Endodermal cell (in vitro differentiated cells): Measurements from ENCODE around the gene TMTC1. TPM values are rescaled to one million over a fixed set of nuclear protein-coding genes. Genes with fewer than 3 reads are reported as not detected.

Experiments used
- DNase-seq: peaks from one replicate; pipeline ENCODE4 v3.0.0-alpha.2; 2017
- H3K27ac ChIP-seq: 2 replicates; pipeline ENCODE4 v1.5.1; 2013; ENCODE audit warnings: mild to moderate bottlenecking, low read depth, low read length, moderate library complexity
- H3K27me3 ChIP-seq: 2 replicates; pipeline ENCODE4 v1.6.1; 2013; ENCODE audit warnings: mild to moderate bottlenecking, low read length, moderate library complexity; ENCODE audit not compliant: insufficient read depth, control insufficient read depth, poor library complexity, severe bottlenecking
- H3K36me3 ChIP-seq: 2 replicates; pipeline ENCODE4 v1.7.0; 2013; ENCODE audit warnings: mild to moderate bottlenecking, low read length, moderate library complexity; ENCODE audit not compliant: control insufficient read depth, insufficient read depth
- H3K4me1 ChIP-seq: one replicate; pipeline ENCODE4 v1.7.0; 2013; ENCODE audit warnings: low read length; ENCODE audit not compliant: control insufficient read depth, insufficient read depth
- H3K4me3 ChIP-seq: 2 replicates; pipeline ENCODE4 v1.5.1; 2013; ENCODE audit warnings: mild to moderate bottlenecking, low read length, moderate library complexity
- H3K9ac ChIP-seq: 2 replicates; pipeline ENCODE4 v1.6.1; 2013; ENCODE audit warnings: mild to moderate bottlenecking, low read length, moderate library complexity; ENCODE audit not compliant: poor library complexity, severe bottlenecking; ENCODE audit errors: extremely low read depth
- H3K9me3 ChIP-seq: 2 replicates; pipeline ENCODE4 v1.6.1; 2013; ENCODE audit warnings: mild to moderate bottlenecking, low read length, moderate library complexity; ENCODE audit not compliant: control insufficient read depth
- H3K27ac Mint-ChIP-seq: 2 replicates; pipeline ENCODE4 v1.8.0; 2020; ENCODE audit warnings: mixed read lengths
- H3K27me3 Mint-ChIP-seq: 2 replicates; pipeline ENCODE4 v1.8.0; 2021; ENCODE audit warnings: mild to moderate bottlenecking, mixed read lengths; ENCODE audit not compliant: insufficient read depth
- H3K36me3 Mint-ChIP-seq: 2 replicates; pipeline ENCODE4 v1.8.0; 2020; ENCODE audit warnings: low read depth, mixed read lengths
- H3K4me1 Mint-ChIP-seq: 2 replicates; pipeline ENCODE4 v1.8.0; 2020; ENCODE audit warnings: mixed read lengths
- H3K4me3 Mint-ChIP-seq: 2 replicates; pipeline ENCODE4 v1.8.0; 2020; ENCODE audit warnings: mild to moderate bottlenecking, moderate library complexity, mixed read lengths
- H3K9me3 Mint-ChIP-seq: 2 replicates; pipeline ENCODE4 v1.8.0; 2020; ENCODE audit warnings: mild to moderate bottlenecking, mixed read lengths
- WGBS, 2 experiments: methylation state at CpG; one replicate each; pipeline versions ENCODE4 v1.1.5 to v1.1.7; 2013; ENCODE audit warnings: missing lambda C conversion rate in 2 of 2, mixed read lengths in 1 of 2; ENCODE audit not compliant: insufficient coverage in 1 of 2, insufficient read length in 1 of 2; 5-methylcytosine and 5-hydroxymethylcytosine counted together
- total RNA-seq, 2 donors: library from RNA; stranded (reverse); fragmentation: NEBNext Ultra II Directional in 1 of 2; extraction: Animal tissue kit (Norgen Biotek cat#: 25700) in 1 of 2; gene quantifications; 2 replicates in 1 of 2; 3 replicates in 1 of 2; pipeline ENCODE4 v1.2.1, GENCODE V29; 2021
- TF ChIP-seq, protein P1 (sequence below): fragments of 200-600 bp; sonication (generic); conservative IDR thresholded peaks from 2 replicates; pipeline ENCODE4 v1.5.0; 2021; ENCODE audit warnings: antibody characterized with exemption, mild to moderate bottlenecking

The TMTC1 gene
- total RNA-seq, 2 donors from 2014 or later = 31.6 to 71.0 TPM

- no peaks in the 10 kb centered on the region for H3K9me3 ChIP-seq
- H3K4me3 Mint-ChIP-seq = no peak overlapping the region
- TF ChIP-seq, protein P1, sequence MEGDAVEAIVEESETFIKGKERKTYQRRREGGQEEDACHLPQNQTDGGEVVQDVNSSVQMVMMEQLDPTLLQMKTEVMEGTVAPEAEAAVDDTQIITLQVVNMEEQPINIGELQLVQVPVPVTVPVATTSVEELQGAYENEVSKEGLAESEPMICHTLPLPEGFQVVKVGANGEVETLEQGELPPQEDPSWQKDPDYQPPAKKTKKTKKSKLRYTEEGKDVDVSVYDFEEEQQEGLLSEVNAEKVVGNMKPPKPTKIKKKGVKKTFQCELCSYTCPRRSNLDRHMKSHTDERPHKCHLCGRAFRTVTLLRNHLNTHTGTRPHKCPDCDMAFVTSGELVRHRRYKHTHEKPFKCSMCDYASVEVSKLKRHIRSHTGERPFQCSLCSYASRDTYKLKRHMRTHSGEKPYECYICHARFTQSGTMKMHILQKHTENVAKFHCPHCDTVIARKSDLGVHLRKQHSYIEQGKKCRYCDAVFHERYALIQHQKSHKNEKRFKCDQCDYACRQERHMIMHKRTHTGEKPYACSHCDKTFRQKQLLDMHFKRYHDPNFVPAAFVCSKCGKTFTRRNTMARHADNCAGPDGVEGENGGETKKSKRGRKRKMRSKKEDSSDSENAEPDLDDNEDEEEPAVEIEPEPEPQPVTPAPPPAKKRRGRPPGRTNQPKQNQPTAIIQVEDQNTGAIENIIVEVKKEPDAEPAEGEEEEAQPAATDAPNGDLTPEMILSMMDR = no peak
- DNase-seq = no peak
- H3K9ac ChIP-seq = no peak overlapping the region
- WGBS, 2 experiments = 95 to 100% methylated on average over 1 to 3 of the region's 3 CpGs
- H3K4me3 ChIP-seq = no peak overlapping the region
- H3K4me1 ChIP-seq = no peaks in the 10 kb centered on the region
- H3K27me3 Mint-ChIP-seq = no peaks in the 10 kb centered on the region
- no peak overlapping the region for H3K27ac ChIP-seq
- H3K36me3 ChIP-seq = no peaks in the 10 kb centered on the region
- H3K27ac Mint-ChIP-seq = no peak overlapping the region
- H3K36me3 Mint-ChIP-seq = peaks cover 48% of the 10 kb centered on the region
- H3K27me3 ChIP-seq = no peaks in the 10 kb centered on the region
- H3K4me1 Mint-ChIP-seq = peaks cover 2% of the 10 kb centered on the region
- H3K9me3 Mint-ChIP-seq = peaks cover under 1% of the 10 kb centered on the region
These were observed 51.1 kb downstream of the TMTC1 start for GRCh38 chr12:29732593-29732992.

- H3K9me3 Mint-ChIP-seq = peaks cover 2% of the 10 kb centered on the region
- no peaks in the 10 kb centered on the region for H3K9me3 ChIP-seq
- H3K4me3 Mint-ChIP-seq = no peak overlapping the region
- H3K27ac Mint-ChIP-seq = no peak overlapping the region
- no peaks in the 10 kb centered on the region for H3K27me3 ChIP-seq
- 98 to 100% methylated on average over 1 to 2 of the region's 2 CpGs for WGBS, 2 experiments
- no peak for DNase-seq
- H3K36me3 ChIP-seq = no peaks in the 10 kb centered on the region
- H3K4me1 ChIP-seq = no peaks in the 10 kb centered on the region
- H3K27ac ChIP-seq = no peak overlapping the region
- no peak overlapping the region for H3K9ac ChIP-seq
- H3K4me3 ChIP-seq = no peak overlapping the region
- peaks cover 47% of the 10 kb centered on the region for H3K36me3 Mint-ChIP-seq
- TF ChIP-seq, protein P1 = no peak
- H3K27me3 Mint-ChIP-seq = no peaks in the 10 kb centered on the region
- peaks cover 2% of the 10 kb centered on the region for H3K4me1 Mint-ChIP-seq
These were observed 51.6 kb downstream of the TMTC1 start for GRCh38 chr12:29732191-29732590.

- Histone ChIP-seq H3K9ac (no peak overlapping the region), H3K9me3 (no peaks in the 10 kb centered on the region), H3K27me3 (no peaks in the 10 kb centered on the region), H3K4me1 (no peaks in the 10 kb centered on the region), H3K4me3 (no peak overlapping the region), H3K27ac (no peak overlapping the region), H3K36me3 (no peaks in the 10 kb centered on the region)
- TF ChIP-seq, protein P1 = no peak
- Mint-ChIP-seq H3K36me3 (peaks cover 47% of the 10 kb centered on the region), H3K4me1 (peaks cover 7% of the 10 kb centered on the region), H3K9me3 (peaks cover 2% of the 10 kb centered on the region), H3K27ac (no peak overlapping the region), H3K27me3 (no peaks in the 10 kb centered on the region), H3K4me3 (no peak overlapping the region)
- DNase-seq = no peak
- WGBS, 2 experiments = 96 to 100% methylated on average over 1 to 2 of the region's 2 CpGs
These were observed 52.2 kb downstream of the TMTC1 start for GRCh38 chr12:29731591-29731990.
